ENCODE data around the gene RAD51B.

Gene RAD51B

GRCh38 chr14:68606644-68607043 lies 787.1 kb downstream of the RAD51B start:
- no peak overlapping the region for H3K4me3 ChIP-seq (ENCODE audit: low read depth, low read length)
- DNase-seq (ENCODE audit: low read depth), result no peak
- TF ChIP-seq CTCF (IDR thresholded peaks at IDR 0.05; ENCODE audit: low read depth, low read length, missing control alignments), result no peak

- TF ChIP-seq CTCF (IDR thresholded peaks at IDR 0.05; ENCODE audit: low read depth, low read length, missing control alignments), result no peak
- H3K4me3 ChIP-seq (ENCODE audit: low read depth, low read length), result no peak overlapping the region
- no peak for DNase-seq (ENCODE audit: low read depth)
These were observed 787.7 kb downstream of the RAD51B start for GRCh38 chr14:68607081-68607866.

GRCh38 chr14:68607867-68608573 lies 788.4 kb downstream of the RAD51B start:
- DNase-seq (ENCODE audit: low read depth), result no peak
- TF ChIP-seq CTCF (IDR thresholded peaks at IDR 0.05; ENCODE audit: low read depth, low read length, missing control alignments), result no peak
- H3K4me3 ChIP-seq (ENCODE audit: low read depth, low read length), result no peak overlapping the region

GRCh38 chr14:68608574-68608962 lies 789.0 kb downstream of the RAD51B start:
- no peak for DNase-seq (ENCODE audit: low read depth)
- no peak for TF ChIP-seq CTCF (IDR thresholded peaks at IDR 0.05; ENCODE audit: low read depth, low read length, missing control alignments)
- no peak overlapping the region for H3K4me3 ChIP-seq (ENCODE audit: low read depth, low read length)

- TF ChIP-seq CTCF (IDR thresholded peaks at IDR 0.05; ENCODE audit: low read depth, low read length, missing control alignments), result no peak
- no peak overlapping the region for H3K4me3 ChIP-seq (ENCODE audit: low read depth, low read length)
- DNase-seq (ENCODE audit: low read depth), result no peak
These were observed 789.4 kb downstream of the RAD51B start for GRCh38 chr14:68609012-68609411.

GRCh38 chr14:68610251-68610793 lies 790.7 kb downstream of the RAD51B start:
- H3K4me3 ChIP-seq (ENCODE audit: low read depth, low read length), result no peak overlapping the region
- DNase-seq (ENCODE audit: low read depth), result no peak
- TF ChIP-seq CTCF (IDR thresholded peaks at IDR 0.05; ENCODE audit: low read depth, low read length, missing control alignments), result no peak
